A549 (cell line): Measurements from ENCODE around the gene PDCD1. TPM values are rescaled to one million over a fixed set of nuclear protein-coding genes. Genes with fewer than 3 reads are reported as not detected.

Experiments
- ATAC-seq, 2 experiments: fragments of 200-7000 bp in 1 of 2; fragments of >200 bp in 1 of 2; cut with Nextera tagmentation in 1 of 2; cut with Tn5 transposase in 1 of 2; 3 replicates each; pipeline versions ENCODE4 v1.8.0 to v1.9.1; 2018 to 2020; ENCODE audit warnings: mild to moderate bottlenecking in 1 of 2, moderate library complexity in 1 of 2
- CTCF ChIA-PET: fragments of 300-600 bp; sonication (Branson Sonifier 250); formaldehyde crosslinking; extraction: SDS; loops from one replicate; lab custom pipeline; 2021; ENCODE audit warnings: antibody characterized with exemption, inconsistent platforms; lab: Yijun Ruan, JAX
- POLR2A ChIA-PET: fragments of 350-600 bp; formaldehyde crosslinking; extraction: SDS; loops from one replicate; lab custom pipeline; 2021; ENCODE audit warnings: antibody characterized with exemption, inconsistent platforms; lab: Yijun Ruan, JAX
- DNase-seq, 2 experiments: peaks; one replicate each; pipeline versions ENCODE4 v3.0.0 to v3.0.0-alpha.2; 2011 to 2016; ENCODE audit warnings: low read depth in 1 of 2, low spot score in 1 of 2
- FAIRE-seq: peaks from 2 replicates; lab custom pipeline; 2011; peaks lifted over from hg19 to GRCh38; lab: Jason Lieb, UNC
- H3K27ac ChIP-seq, 2 experiments: fragments of >200 bp; sonication (Bioruptor Twin); formaldehyde crosslinking; 3 replicates each; pipeline ENCODE4 v1.5.1; 2016 to 2017
- H3K4me1 ChIP-seq: fragments of >200 bp; sonication (Bioruptor Twin); formaldehyde crosslinking; 3 replicates; pipeline ENCODE4 v1.6.1; 2016
- H3K4me2 ChIP-seq: fragments of >200 bp; sonication (Bioruptor Twin); formaldehyde crosslinking; 3 replicates; pipeline ENCODE4 v1.6.1; 2016
- H3K4me3 ChIP-seq: fragments of >200 bp; sonication (Bioruptor Twin); formaldehyde crosslinking; 3 replicates; pipeline ENCODE4 v1.5.1; 2016
- H3K9me3 ChIP-seq: fragments of >200 bp; sonication (Bioruptor Twin); formaldehyde crosslinking; 3 replicates; pipeline ENCODE4 v1.6.1; 2016
- ATOH8 ChIP-seq: fragments of 250-450 bp; sonication (Bioruptor Pico); IDR thresholded peaks from 2 replicates; pipeline ENCODE4 v1.5.0; 2020; ENCODE audit warnings: low read depth, mild to moderate bottlenecking, moderate library complexity
- BHLHE40 ChIP-seq: IDR thresholded peaks from 2 replicates; pipeline ENCODE4 v1.6.1; 2012; ENCODE audit warnings: low read depth, low read length, inconsistent platforms
- CEBPB ChIP-seq, 2 experiments: fragments of >200 bp in 1 of 2; sonication (Bioruptor Twin) in 1 of 2; formaldehyde crosslinking in 1 of 2; IDR thresholded peaks; 2 replicates each; pipeline ENCODE4 v1.6.1; 2012 to 2016
- CHD4 ChIP-seq: fragments of 200-600 bp; sonication (generic); IDR thresholded peaks from 2 replicates; pipeline ENCODE4 v1.6.1; 2016; ENCODE audit warnings: antibody characterized with exemption, mild to moderate bottlenecking, borderline replicate concordance
- CTCF ChIP-seq: fragments of >200 bp; sonication (Bioruptor Twin); formaldehyde crosslinking; IDR thresholded peaks from 3 replicates; pipeline ENCODE4 v1.5.1; 2016
- E2F6 ChIP-seq: IDR thresholded peaks from 2 replicates; pipeline ENCODE4 v1.6.1; 2012; ENCODE audit warnings: low read depth, borderline replicate concordance
- EHF ChIP-seq: fragments of 250-450 bp; sonication (Bioruptor Pico); IDR thresholded peaks from 2 replicates; pipeline ENCODE4 v1.5.0; 2020; ENCODE audit warnings: mild to moderate bottlenecking
- EHMT2 ChIP-seq: fragments of 200-600 bp; sonication (generic); IDR thresholded peaks from 2 replicates; pipeline ENCODE4 v1.6.1; 2016; ENCODE audit warnings: antibody characterized with exemption, low read depth, mild to moderate bottlenecking, moderate library complexity
- FOSB ChIP-seq: fragments of 250-450 bp; sonication (Bioruptor Pico); IDR thresholded peaks from 2 replicates; pipeline ENCODE4 v1.5.0; 2020; ENCODE audit warnings: mild to moderate bottlenecking, moderate library complexity
- FOXS1 ChIP-seq: fragments of 250-450 bp; sonication (Bioruptor Pico); IDR thresholded peaks from 2 replicates; pipeline ENCODE4 v1.5.0; 2020; ENCODE audit warnings: mild to moderate bottlenecking, moderate library complexity
- GATA3 ChIP-seq: IDR thresholded peaks from 2 replicates; pipeline ENCODE4 v1.6.1; 2012; ENCODE audit warnings: borderline replicate concordance
- HDAC2 ChIP-seq: fragments of 200-600 bp; sonication (generic); IDR thresholded peaks from 2 replicates; pipeline ENCODE4 v1.6.1; 2016
- HOXA7 ChIP-seq: fragments of 250-450 bp; sonication (Bioruptor Pico); IDR thresholded peaks from 2 replicates; pipeline ENCODE4 v1.5.0; 2020; ENCODE audit warnings: mild to moderate bottlenecking, moderate library complexity
- KDM1A ChIP-seq: fragments of 200-600 bp; sonication (generic); IDR thresholded peaks from 2 replicates; pipeline ENCODE4 v1.6.1; 2016; ENCODE audit warnings: low read depth, mild to moderate bottlenecking
- KDM5A ChIP-seq: fragments of 200-600 bp; sonication (generic); IDR thresholded peaks from 2 replicates; pipeline ENCODE4 v1.6.1; 2016; ENCODE audit warnings: antibody characterized with exemption, mild to moderate bottlenecking
- MAZ ChIP-seq: fragments of 150-350 bp; IDR thresholded peaks from 2 replicates; pipeline ENCODE4 v1.6.1; 2014; ENCODE audit warnings: antibody characterized with exemption, low read depth, low read length, borderline replicate concordance
- MYC ChIP-seq: IDR thresholded peaks from 2 replicates; pipeline ENCODE4 v1.6.1; 2012; ENCODE audit warnings: mild to moderate bottlenecking, inconsistent platforms, low read length, improper control_type of control experiment, borderline replicate concordance
- NFE2L2 ChIP-seq: fragments of 150-350 bp; conservative IDR thresholded peaks from 2 replicates; pipeline ENCODE4 v1.6.1; 2014; ENCODE audit warnings: low read length
- PHF8 ChIP-seq: fragments of 200-600 bp; sonication (generic); IDR thresholded peaks from 2 replicates; pipeline ENCODE4 v1.6.1; 2016; ENCODE audit warnings: low read depth, mild to moderate bottlenecking, antibody characterized with exemption, moderate library complexity, borderline replicate concordance
- POLR2A ChIP-seq: IDR thresholded peaks from 2 replicates; pipeline ENCODE4 v1.6.1; 2012; ENCODE audit warnings: mild to moderate bottlenecking, low read length
- POLR2AphosphoS2 ChIP-seq: conservative IDR thresholded peaks from 2 replicates; pipeline ENCODE4 v1.6.1; 2012; ENCODE audit warnings: low read length, improper control_type of control experiment, inconsistent platforms
- RAD21 ChIP-seq, 2 experiments: fragments of >200 bp in 1 of 2; sonication (Bioruptor Twin) in 1 of 2; formaldehyde crosslinking in 1 of 2; IDR thresholded peaks in 1 of 2; conservative IDR thresholded peaks in 1 of 2; 2 replicates in 1 of 2; 3 replicates in 1 of 2; pipeline ENCODE4 v1.6.1; 2012 to 2018; ENCODE audit warnings: inconsistent platforms in 1 of 2
- RARB ChIP-seq: fragments of 250-450 bp; sonication (Bioruptor Pico); IDR thresholded peaks from 2 replicates; pipeline ENCODE4 v1.8.0; 2021; ENCODE audit warnings: mild to moderate bottlenecking, moderate library complexity
- REST ChIP-seq: fragments of 200-600 bp; sonication (generic); IDR thresholded peaks from 2 replicates; pipeline ENCODE4 v1.6.1; 2016; ENCODE audit warnings: antibody characterized with exemption, mild to moderate bottlenecking, moderate library complexity
- RFX5 ChIP-seq: fragments of 450-650 bp; IDR thresholded peaks from 2 replicates; pipeline ENCODE4 v1.7.1; 2014; ENCODE audit warnings: antibody characterized with exemption, mild to moderate bottlenecking, moderate library complexity
- SMC3 ChIP-seq: fragments of >200 bp; sonication (Bioruptor Twin); formaldehyde crosslinking; IDR thresholded peaks from 3 replicates; pipeline ENCODE4 v1.6.1; 2018; ENCODE audit warnings: inconsistent platforms
- TFCP2L1 ChIP-seq: fragments of 250-450 bp; sonication (Bioruptor Pico); IDR thresholded peaks from 2 replicates; pipeline ENCODE4 v1.5.0; 2021; ENCODE audit warnings: mild to moderate bottlenecking
- TP53 ChIP-seq: fragments of 250-450 bp; sonication (Bioruptor Pico); IDR thresholded peaks from 2 replicates; pipeline ENCODE4 v1.5.0; 2021; ENCODE audit warnings: mild to moderate bottlenecking, moderate library complexity
- ZC3H11A ChIP-seq: fragments of 450-650 bp; IDR thresholded peaks from 2 replicates; pipeline ENCODE4 v1.6.1; 2014; ENCODE audit warnings: antibody characterized with exemption, mild to moderate bottlenecking
- ZNF302 ChIP-seq: fragments of 250-450 bp; sonication (Bioruptor Pico); IDR thresholded peaks from 2 replicates; pipeline ENCODE4 v1.9.0; 2021; ENCODE audit warnings: inconsistent platforms, mild to moderate bottlenecking, moderate library complexity
- WGBS: methylation state at CpG from one replicate; pipeline ENCODE4 v1.1.6; 2017; ENCODE audit errors: missing lambda C conversion rate; 5-methylcytosine and 5-hydroxymethylcytosine counted together
- polyA plus RNA-seq, 4 experiments: library from polyadenylated mRNA; depleted of rRNA in 3 of 4; stranded (reverse); fragments of >200 nt; fragmentation: RNase III in 1 of 4; extraction: RNeasy Plus Mini Kit Qiagen cat#74134 plus additional on column Dnase treatment in 1 of 4; gene quantifications; 2 replicates in 3 of 4; 3 replicates in 1 of 4; pipeline ENCODE4 v1.2.3, GENCODE V29; 2011 to 2017

The PDCD1 gene
- polyA plus RNA-seq, 2 of the 4 experiments (the other 2 are of a cell fraction) = not detected

GRCh38 chr2:241852981-241853631 lies 5.6 kb downstream of the PDCD1 start:
- no peak for ATAC-seq
- ChIA-PET CTCF (interaction anchor here (1.3 to 1.9 kb wide), 2 partner anchors 8 to 25 kb away, joined by 4 to 5 read pairs; no protein-coding TSS in a partner anchor), POLR2A (no interaction called here)
- WGBS = 50% methylated on average over 8 of the region's 10 CpGs
- Histone ChIP-seq H3K4me3 (no peak overlapping the region), H3K4me2 (no peak overlapping the region), H3K9me3 (no peaks in the 10 kb centered on the region), H3K27ac (no peak overlapping the region), H3K4me1 (no peaks in the 10 kb centered on the region)
- TF ChIP-seq ZC3H11A (no peak), NFE2L2 (no peak), PHF8 (no peak), RARB (CRISPR knock-in tag) (no peak), MAZ (no peak), MYC (no peak), FOSB (CRISPR knock-in tag) (no peak), EHMT2 (no peak), ATOH8 (CRISPR knock-in tag) (no peak), RFX5 (no peak), KDM1A (no peak), RAD21 (conservative IDR thresholded peaks at IDR 0.05 in 1 of 2, IDR thresholded peaks at IDR 0.05 in 1 of 2) (no peak), TFCP2L1 (CRISPR knock-in tag) (no peak), TP53 (no peak), E2F6 (no peak), POLR2A (no peak), REST (no peak), FOXS1 (no peak), SMC3 (no peak), HOXA7 (CRISPR knock-in tag) (no peak)
- DNase-seq = no peak
- FAIRE-seq = no peak

GRCh38 chr2:241852116-241852980 lies 6.3 kb downstream of the PDCD1 start:
- H3K4me3 ChIP-seq = no peak overlapping the region
- no peak for ATAC-seq
- ChIA-PET POLR2A (no interaction called here), CTCF (interaction anchor here (1.3 to 1.9 kb wide), 2 partner anchors 8 to 26 kb away, joined by 4 to 5 read pairs; no protein-coding TSS in a partner anchor)
- H3K27ac ChIP-seq = no peak overlapping the region
- no peak overlapping the region for H3K4me2 ChIP-seq
- no peaks in the 10 kb centered on the region for H3K9me3 ChIP-seq
- no peaks in the 10 kb centered on the region for H3K4me1 ChIP-seq
- no peak for DNase-seq
- no peak for FAIRE-seq
- 84% methylated on average over 25 of the region's 39 CpGs for WGBS
- TF ChIP-seq ZNF302 = no peak
- no peak for TF ChIP-seq BHLHE40
- TF ChIP-seq CEBPB (IDR thresholded peaks at IDR 0.05) = no peak
- no peak for TF ChIP-seq ATOH8 (CRISPR knock-in tag)
- TF ChIP-seq KDM5A = no peak
- TF ChIP-seq RAD21 (conservative IDR thresholded peaks at IDR 0.05 in 1 of 2, IDR thresholded peaks at IDR 0.05 in 1 of 2) = no peak
- TF ChIP-seq ZC3H11A = no peak
- TF ChIP-seq EHF = no peak
- no peak for TF ChIP-seq FOSB (CRISPR knock-in tag)
- TF ChIP-seq CHD4 = no peak
- TF ChIP-seq HDAC2 = no peak
- TF ChIP-seq CTCF = no peak
- no peak for TF ChIP-seq GATA3
- TF ChIP-seq POLR2AphosphoS2 = no peak
